Colon (tissue), 2 donors: ENCODE measurements around the gene ARSA.

ENCODE experiments used
- FAIRE-seq: peaks from 2 replicates; lab custom pipeline; 2012; peaks lifted over from hg19 to GRCh38; lab: Jason Lieb, UNC
- donor health status: control.
- donor health status: control.

ARSA gene

GRCh38 chr22:50579752-50580151 is 48.2 kb downstream of the ARSA start:
- no peak for FAIRE-seq

GRCh38 chr22:50578776-50579310 is 49.1 kb downstream of the ARSA start:
- FAIRE-seq = no peak

GRCh38 chr22:50577987-50578775 is 49.8 kb downstream of the ARSA start, which contains the start of gene CPT1B:
Gene CPT1B (minus strand): TSS chr22:50578427. CDS start chr22:50577915, 512 bp downstream.
- FAIRE-seq = no peak

GRCh38 chr22:50577697-50577986 is 50.3 kb downstream of the ARSA start:
- FAIRE-seq = no peak

- no peak for FAIRE-seq
These were observed 50.9 kb downstream of the ARSA start for GRCh38 chr22:50576806-50577696.

GRCh38 chr22:50576070-50576469 is 51.9 kb downstream of the ARSA start:
- FAIRE-seq = no peak

GRCh38 chr22:50575426-50575941 is 52.5 kb downstream of the ARSA start:
- no peak for FAIRE-seq
